Keratinocyte (primary cell): ENCODE results near the gene GIMAP6. TPM values are rescaled to one million over a fixed set of nuclear protein-coding genes. Genes with fewer than 3 reads are reported as not detected.

ENCODE experiments used
- DNase-seq: peaks from one replicate; pipeline ENCODE4 v3.0.0-alpha.2; 2011; ENCODE audit warnings: low read depth, missing footprints, low spot score
- FAIRE-seq: peaks from 2 replicates; lab custom pipeline; 2011; peaks lifted over from hg19 to GRCh38; lab: Jason Lieb, UNC
- H2AFZ ChIP-seq: 2 replicates; pipeline ENCODE4 v1.6.0; 2012; ENCODE audit warnings: low read length, control low read depth, inconsistent platforms; ENCODE audit not compliant: control insufficient read depth
- H3K27ac ChIP-seq: 2 replicates; pipeline ENCODE4 v1.5.1; 2011; ENCODE audit warnings: low read length; ENCODE audit not compliant: control insufficient read depth, insufficient read depth
- H3K27me3 ChIP-seq: 3 replicates; pipeline ENCODE4 v1.6.0; 2011; ENCODE audit warnings: low read length; ENCODE audit not compliant: control insufficient read depth, insufficient read depth; ENCODE audit errors: extremely low read depth
- H3K36me3 ChIP-seq, 2 experiments: 2 replicates in 1 of 2; 3 replicates in 1 of 2; pipeline ENCODE4 v1.5.1; 2011; ENCODE audit warnings: low read length in 2 of 2, mild to moderate bottlenecking in 1 of 2; ENCODE audit not compliant: control insufficient read depth in 2 of 2, insufficient read depth in 2 of 2; ENCODE audit errors: extremely low read depth in 1 of 2
- H3K4me1 ChIP-seq: 3 replicates; pipeline ENCODE4 v1.5.1; 2011; ENCODE audit warnings: low read length; ENCODE audit not compliant: control insufficient read depth, insufficient read depth; ENCODE audit errors: extremely low read depth
- H3K4me2 ChIP-seq: 3 replicates; pipeline ENCODE4 v1.6.0; 2011; ENCODE audit warnings: low read depth, low read length; ENCODE audit not compliant: control insufficient read depth, insufficient read depth; ENCODE audit errors: extremely low read depth
- H3K4me3 ChIP-seq, 3 experiments: fragments of 200-600 bp in 1 of 3; sonication (generic) in 1 of 3; 2 replicates in 2 of 3; 3 replicates in 1 of 3; pipeline ENCODE4 v1.5.1; 2011 to 2016; ENCODE audit warnings: low read length in 3 of 3, mild to moderate bottlenecking in 3 of 3, control low read depth in 2 of 3, inconsistent platforms in 1 of 3, low read depth in 1 of 3, mixed read lengths in 1 of 3, mixed run types in 1 of 3, moderate library complexity in 1 of 3; ENCODE audit not compliant: control insufficient read depth in 2 of 3, insufficient read depth in 2 of 3; ENCODE audit errors: extremely low read depth in 1 of 3
- H3K79me2 ChIP-seq: 2 replicates; pipeline ENCODE4 v1.6.0; 2012; ENCODE audit warnings: low read length; ENCODE audit not compliant: control insufficient read depth, insufficient read depth
- H3K9ac ChIP-seq: 3 replicates; pipeline ENCODE4 v1.6.0; 2011; ENCODE audit warnings: low read length; ENCODE audit not compliant: control insufficient read depth, insufficient read depth; ENCODE audit errors: extremely low read depth
- H3K9me1 ChIP-seq: 3 replicates; pipeline ENCODE4 v1.6.0; 2011; ENCODE audit warnings: low read length; ENCODE audit not compliant: control insufficient read depth, insufficient read depth; ENCODE audit errors: extremely low read depth
- H3K9me3 ChIP-seq: 2 replicates; pipeline ENCODE4 v1.5.1; 2012; ENCODE audit warnings: low read depth, low read length; ENCODE audit not compliant: control insufficient read depth
- H4K20me1 ChIP-seq: 3 replicates; pipeline ENCODE4 v1.6.0; 2011; ENCODE audit warnings: low read length; ENCODE audit not compliant: control insufficient read depth, insufficient read depth; ENCODE audit errors: extremely low read depth
- CTCF ChIP-seq, 3 experiments: IDR thresholded peaks in 1 of 3; conservative IDR thresholded peaks in 1 of 3; optimal IDR thresholded peaks in 1 of 3; 2 replicates in 2 of 3; 3 replicates in 1 of 3; pipeline versions ENCODE3 to v1.5.1; 2011; ENCODE audit warnings: low read length in 3 of 3, mild to moderate bottlenecking in 3 of 3, moderate library complexity in 2 of 3, control low read depth in 1 of 3, inconsistent platforms in 1 of 3; ENCODE audit not compliant: insufficient read depth in 2 of 3; ENCODE audit errors: extremely low read depth in 1 of 3
- EZH2 ChIP-seq: IDR thresholded peaks from one replicate; pipeline ENCODE4 v1.6.1; 2012; ENCODE audit warnings: inconsistent platforms, mild to moderate bottlenecking, low read length, moderate library complexity
- dilution Hi-C: fragments of 300-500 bp; cut with MboI; formaldehyde crosslinking; loops from one replicate; pipeline ENCODE4 v1.7.0; 2020; ENCODE audit warnings: low sequenced_read_pairs; ENCODE audit not compliant: extremely low pct_ligation_motif_present
- polyA plus RNA-seq, 5 experiments: library from polyadenylated mRNA; depleted of rRNA in 3 of 5; stranded (reverse) in 3 of 5; stranded (forward) in 1 of 5; unstranded in 1 of 5; fragments of >200 nt; gene quantifications; 1 replicate in 1 of 5; 2 replicates in 3 of 5; 3 replicates in 1 of 5; pipeline versions ENCODE4 v1.2.1 to v1.2.3, GENCODE V29; 2011 to 2012; ENCODE audit warnings: missing spikeins in 2 of 5, low read depth in 1 of 5, low replicate concordance in 1 of 5

Gene GIMAP6
- polyA plus RNA-seq, 1 donor (not counting 4 experiments of a cell fraction or from before 2014, with no cell fraction given): 0.16 TPM

GRCh38 chr7:150666412-150666811 lies 34.2 kb upstream of the GIMAP6 start:
- no peaks in the 10 kb centered on the region for H3K9me3 ChIP-seq
- no peaks in the 10 kb centered on the region for H3K4me1 ChIP-seq
- H3K9ac ChIP-seq: no peak overlapping the region
- H4K20me1 ChIP-seq: no peaks in the 10 kb centered on the region
- no peaks in the 10 kb centered on the region for H3K79me2 ChIP-seq
- H3K9me1 ChIP-seq: no peaks in the 10 kb centered on the region
- no peak overlapping the region for H3K4me2 ChIP-seq
- H3K27me3 ChIP-seq: no peaks in the 10 kb centered on the region
- no peaks in the 10 kb centered on the region for H3K36me3 ChIP-seq
- TF ChIP-seq EZH2 (no peak), CTCF (optimal IDR thresholded peaks at IDR 0.05 in 1 of 3, IDR thresholded peaks at IDR 0.05 in 1 of 3, conservative IDR thresholded peaks at IDR 0.05 in 1 of 3; ENCODE audit: extremely low read depth in 1 of 3, insufficient read depth in 2 of 3, low read length in 3 of 3) (no peak)
- no peak overlapping the region for H3K4me3 ChIP-seq
- FAIRE-seq: no peak
- dilution Hi-C loops: no loop called here
- no peak overlapping the region for H2AFZ ChIP-seq
- no peak for DNase-seq
- H3K27ac ChIP-seq: no peak overlapping the region

GRCh38 chr7:150665896-150666295 lies 33.7 kb upstream of the GIMAP6 start:
- H4K20me1 ChIP-seq: no peaks in the 10 kb centered on the region
- no peaks in the 10 kb centered on the region for H3K9me3 ChIP-seq
- no peak overlapping the region for H3K4me3 ChIP-seq
- FAIRE-seq (no peak), DNase-seq (no peak)
- no peak for TF ChIP-seq CTCF (optimal IDR thresholded peaks at IDR 0.05 in 1 of 3, IDR thresholded peaks at IDR 0.05 in 1 of 3, conservative IDR thresholded peaks at IDR 0.05 in 1 of 3; ENCODE audit: extremely low read depth in 1 of 3, insufficient read depth in 2 of 3, low read length in 3 of 3)
- no peak for TF ChIP-seq EZH2
- H3K79me2 ChIP-seq: no peaks in the 10 kb centered on the region
- H3K27me3 ChIP-seq: no peaks in the 10 kb centered on the region
- no peak overlapping the region for H2AFZ ChIP-seq
- no peak overlapping the region for H3K27ac ChIP-seq
- no peak overlapping the region for H3K9ac ChIP-seq
- no peaks in the 10 kb centered on the region for H3K36me3 ChIP-seq
- dilution Hi-C loops: no loop called here
- no peak overlapping the region for H3K4me2 ChIP-seq
- no peaks in the 10 kb centered on the region for H3K4me1 ChIP-seq
- no peaks in the 10 kb centered on the region for H3K9me1 ChIP-seq
